NCI-H446 (cell line): ENCODE data around the gene SNPH.

Experiments used
- DNase-seq, 2 experiments: peaks; one replicate each; lab custom pipeline; 2025; lab: John Stamatoyannopoulos, UW

The SNPH gene

DNA sequence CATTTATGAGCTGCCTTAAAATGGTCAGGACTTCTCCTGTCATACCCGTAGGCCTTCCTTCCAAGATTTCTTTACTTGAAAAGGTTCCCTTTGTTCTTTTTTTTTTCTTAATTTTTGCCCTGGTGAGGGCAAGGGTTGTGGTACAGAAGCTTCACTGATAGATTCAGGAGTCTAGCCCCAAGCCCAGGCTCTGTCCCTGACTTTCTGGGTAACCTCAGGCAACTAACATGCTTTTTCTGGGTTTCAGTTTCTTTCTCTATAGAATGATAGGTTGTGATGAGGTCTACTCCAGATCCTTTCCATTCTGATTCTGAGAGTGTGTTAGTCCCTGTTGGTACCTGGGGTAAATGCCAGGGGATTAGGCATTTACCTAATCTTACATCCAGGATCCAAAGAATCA is 21.2 kb downstream of the SNPH start:
- no peak for DNase-seq

DNA sequence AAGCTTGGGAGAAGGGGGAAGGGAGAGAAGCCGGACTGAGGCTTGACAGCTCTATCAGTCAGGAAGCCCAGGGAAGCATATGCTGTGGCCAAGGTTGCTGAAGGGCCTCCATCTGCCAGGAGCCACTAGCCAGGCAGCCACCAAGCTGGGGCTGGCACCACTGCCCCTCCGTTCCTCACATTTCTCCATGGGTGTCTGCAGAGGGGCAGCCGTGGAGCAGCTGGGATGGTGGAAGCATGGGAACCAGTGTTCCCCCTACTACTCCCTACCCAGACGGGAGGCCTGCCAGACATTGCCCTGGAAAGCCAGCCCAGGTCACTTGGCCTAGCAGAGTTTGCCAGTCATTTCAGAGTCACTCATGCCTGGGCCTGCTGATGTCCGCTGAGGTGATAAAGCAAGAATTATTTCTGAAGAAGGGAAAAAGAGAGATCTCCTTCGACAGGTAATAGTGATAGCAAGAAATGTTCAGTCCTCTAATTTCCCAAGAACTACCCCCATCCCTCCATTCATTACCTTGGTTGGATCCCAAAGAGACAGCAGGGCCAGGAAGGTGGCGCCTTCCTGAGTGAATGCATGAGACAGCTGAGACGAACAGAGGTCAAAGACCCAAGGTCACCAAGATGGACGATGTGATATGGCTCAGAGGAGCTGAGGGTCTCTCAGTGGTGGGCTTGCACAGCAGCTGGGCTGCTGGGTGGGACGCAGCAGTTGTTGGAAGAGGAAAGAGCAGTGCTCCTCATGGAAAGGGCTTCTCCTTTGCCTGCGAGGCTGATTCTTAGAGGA is 21.9 kb downstream of the SNPH start:
- DNase-seq = no peak

- no peak for DNase-seq
These were observed 25.2 kb downstream of the SNPH start for GRCh38 chr20:1291191-1291741.

DNA sequence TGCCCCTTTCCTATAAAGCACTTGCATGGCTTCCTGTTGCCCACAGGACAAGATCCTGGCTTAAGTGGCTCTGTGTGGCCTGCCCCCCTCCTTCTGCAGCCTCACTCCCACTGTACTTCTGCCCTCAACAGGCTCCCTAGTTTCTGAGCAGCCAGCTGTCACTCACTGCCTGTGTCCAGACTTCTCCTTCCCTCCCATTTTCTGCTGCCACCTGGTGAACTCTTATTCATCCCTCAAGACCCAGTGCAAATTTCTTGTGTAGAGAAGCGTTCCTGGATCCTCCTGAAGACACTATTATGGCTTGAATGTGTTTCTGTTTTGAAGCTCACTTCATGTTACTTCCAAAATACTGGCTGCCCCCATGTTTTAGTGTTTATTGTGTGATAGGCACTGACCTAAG is 26.5 kb downstream of the SNPH start:
- no peak for DNase-seq

GRCh38 chr20:1293641-1294379 is 27.7 kb downstream of the SNPH start:
- DNase-seq = no peak

DNA sequence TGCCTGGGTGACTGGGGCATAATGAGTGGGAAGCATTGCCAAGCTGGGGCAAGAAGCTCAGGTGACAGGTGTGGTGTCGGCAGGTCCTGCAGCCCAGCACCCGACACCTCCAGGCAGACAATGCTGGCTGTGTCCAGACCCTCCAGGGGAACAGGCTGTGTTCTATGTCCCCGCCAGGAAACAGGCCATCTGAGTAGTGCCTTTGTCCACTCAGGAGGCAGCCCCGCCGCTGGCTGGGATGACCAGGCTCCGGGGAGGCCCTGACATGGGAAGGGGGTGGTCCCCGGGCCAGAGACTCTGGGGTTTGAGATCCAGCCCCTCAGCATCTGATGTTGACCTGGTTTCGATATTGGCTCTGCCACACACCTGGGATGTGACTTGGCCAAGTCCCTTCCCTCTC is 28.4 kb downstream of the SNPH start:
- DNase-seq = no peak

- DNase-seq = no peak
These were observed 29.3 kb downstream of the SNPH start for GRCh38 chr20:1295276-1295930.

- no peak for DNase-seq
These were observed 30.1 kb downstream of the SNPH start for GRCh38 chr20:1296117-1296610.

GRCh38 chr20:1296922-1297321 is 30.8 kb downstream of the SNPH start:
- DNase-seq = no peak

- no peak for DNase-seq
These were observed 31.4 kb downstream of the SNPH start for GRCh38 chr20:1297486-1297885.

- no peak for DNase-seq
These were observed 32.1 kb downstream of the SNPH start for GRCh38 chr20:1298166-1298565.

- DNase-seq = no peak
These were observed 32.9 kb downstream of the SNPH start for GRCh38 chr20:1298888-1299511.

GRCh38 chr20:1299522-1299921 is 33.4 kb downstream of the SNPH start:
- no peak for DNase-seq

- DNase-seq = no peak
These were observed 34.2 kb downstream of the SNPH start for GRCh38 chr20:1300083-1300840.

GRCh38 chr20:1301031-1301529 is 35.0 kb downstream of the SNPH start:
- DNase-seq = no peak

GRCh38 chr20:1302685-1303541 is 36.8 kb downstream of the SNPH start:
- DNase-seq = peak; percentile 14 to 19

DNA sequence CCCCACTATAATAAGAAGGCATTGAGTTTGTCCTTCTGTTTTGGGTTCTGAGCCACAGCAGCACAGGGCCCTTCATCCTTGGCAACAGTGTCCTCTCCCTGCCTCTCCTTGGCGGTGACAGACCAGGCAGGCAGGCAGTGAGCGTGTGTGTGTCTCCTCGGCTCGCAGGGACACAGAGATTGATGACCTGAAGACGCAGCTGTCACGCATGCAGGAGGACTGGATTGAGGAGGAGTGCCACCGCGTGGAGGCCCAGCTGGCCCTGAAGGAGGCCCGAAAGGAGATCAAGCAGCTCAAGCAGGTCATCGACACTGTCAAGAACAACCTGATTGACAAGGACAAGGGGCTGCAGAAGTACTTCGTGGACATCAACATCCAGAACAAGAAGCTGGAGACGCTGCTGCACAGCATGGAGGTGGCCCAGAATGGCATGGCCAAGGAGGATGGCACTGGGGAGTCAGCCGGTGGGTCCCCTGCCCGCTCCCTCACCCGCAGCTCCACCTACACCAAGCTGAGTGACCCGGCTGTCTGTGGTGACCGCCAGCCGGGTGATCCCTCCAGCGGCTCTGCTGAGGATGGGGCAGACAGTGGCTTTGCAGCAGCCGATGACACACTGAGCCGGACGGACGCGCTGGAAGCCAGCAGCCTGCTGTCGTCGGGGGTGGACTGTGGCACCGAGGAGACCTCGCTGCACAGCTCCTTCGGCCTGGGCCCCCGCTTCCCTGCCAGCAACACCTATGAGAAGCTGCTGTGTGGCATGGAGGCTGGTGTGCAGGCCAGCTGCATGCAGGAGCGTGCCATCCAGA is 38.8 kb downstream of the SNPH start:
- no peak for DNase-seq

- DNase-seq = no peak
These were observed 39.6 kb downstream of the SNPH start for GRCh38 chr20:1305712-1306111.
